ENCODE measurements around the gene TSN.

DNA sequence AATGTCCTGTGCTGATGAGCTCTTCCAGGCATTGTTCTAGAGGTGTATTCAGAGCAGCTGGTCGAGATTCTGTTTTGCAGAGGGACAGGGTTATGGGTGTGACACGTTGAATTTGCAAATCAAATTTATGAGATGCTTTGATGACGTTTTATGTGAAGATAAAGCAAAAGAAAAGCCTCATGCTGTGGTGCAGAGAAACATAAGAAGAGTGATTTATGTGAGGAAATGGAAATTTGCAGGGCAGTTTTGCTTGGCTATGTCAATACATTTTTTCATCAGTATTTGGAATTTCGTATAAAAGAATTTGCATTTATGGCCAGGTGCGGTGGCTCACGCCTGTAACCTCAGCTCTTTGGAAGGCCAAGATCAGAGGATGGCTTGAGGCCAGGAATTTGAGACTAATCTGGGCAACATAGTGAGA, 36.4 kb downstream of the TSN start:
- TF ChIP-seq, protein P1, sequence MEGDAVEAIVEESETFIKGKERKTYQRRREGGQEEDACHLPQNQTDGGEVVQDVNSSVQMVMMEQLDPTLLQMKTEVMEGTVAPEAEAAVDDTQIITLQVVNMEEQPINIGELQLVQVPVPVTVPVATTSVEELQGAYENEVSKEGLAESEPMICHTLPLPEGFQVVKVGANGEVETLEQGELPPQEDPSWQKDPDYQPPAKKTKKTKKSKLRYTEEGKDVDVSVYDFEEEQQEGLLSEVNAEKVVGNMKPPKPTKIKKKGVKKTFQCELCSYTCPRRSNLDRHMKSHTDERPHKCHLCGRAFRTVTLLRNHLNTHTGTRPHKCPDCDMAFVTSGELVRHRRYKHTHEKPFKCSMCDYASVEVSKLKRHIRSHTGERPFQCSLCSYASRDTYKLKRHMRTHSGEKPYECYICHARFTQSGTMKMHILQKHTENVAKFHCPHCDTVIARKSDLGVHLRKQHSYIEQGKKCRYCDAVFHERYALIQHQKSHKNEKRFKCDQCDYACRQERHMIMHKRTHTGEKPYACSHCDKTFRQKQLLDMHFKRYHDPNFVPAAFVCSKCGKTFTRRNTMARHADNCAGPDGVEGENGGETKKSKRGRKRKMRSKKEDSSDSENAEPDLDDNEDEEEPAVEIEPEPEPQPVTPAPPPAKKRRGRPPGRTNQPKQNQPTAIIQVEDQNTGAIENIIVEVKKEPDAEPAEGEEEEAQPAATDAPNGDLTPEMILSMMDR (conservative IDR thresholded peaks at IDR 0.05 in 1 of 2, IDR thresholded peaks at IDR 0.05 in 1 of 2; ENCODE audit: low read depth in 1 of 2, low read length in 2 of 2), result no peak
- TF ChIP-seq EZH2 (IDR thresholded peaks at IDR 0.05; ENCODE audit: low read length, missing control alignments), result no peak
